K562 (cell line): ENCODE results near the gene KCTD6. TPM values are rescaled to one million over a fixed set of nuclear protein-coding genes. Genes with fewer than 3 reads are reported as not detected.

Experiments
- BCL6 ChIP-seq: fragments of 250-450 bp; sonication (Bioruptor Pico); IDR thresholded peaks from 2 replicates; pipeline ENCODE4 v1.4.0; 2020
- ELF1 ChIP-seq: fragments of 200-800 bp; sonication (Bioruptor generic); IDR thresholded peaks from 2 replicates; pipeline ENCODE4 v1.6.1; 2016; ENCODE audit warnings: missing genetic modification characterization, missing compliant biosample characterization
- EP300 ChIP-seq: IDR thresholded peaks from 2 replicates; pipeline ENCODE4 v1.6.1; 2012; ENCODE audit warnings: low read length, improper control_type of control experiment
- FOXA3 ChIP-seq, 2 experiments: fragments of 450-650 bp in 1 of 2; sonication (generic) in 1 of 2; formaldehyde crosslinking; IDR thresholded peaks in 1 of 2; conservative IDR thresholded peaks in 1 of 2; 2 replicates each; pipeline versions ENCODE4 v1.4.0 to v1.8.0; 2020 to 2022; ENCODE audit warnings: mild to moderate bottlenecking in 2 of 2, missing genetic modification reagents in 1 of 2
- FOXP1 ChIP-seq: sonication (generic); formaldehyde crosslinking; IDR thresholded peaks from 2 replicates; pipeline ENCODE4 v1.8.0; 2022; ENCODE audit warnings: mild to moderate bottlenecking, missing genetic modification reagents
- GATAD2A ChIP-seq: fragments of 450-650 bp; IDR thresholded peaks from 2 replicates; pipeline ENCODE4 v1.6.1; 2017
- GATAD2B ChIP-seq: fragments of 450-650 bp; IDR thresholded peaks from 2 replicates; pipeline ENCODE4 v1.6.1; 2017; ENCODE audit warnings: mild to moderate bottlenecking, borderline replicate concordance
- HDAC8 ChIP-seq: fragments of 450-650 bp; IDR thresholded peaks from 2 replicates; pipeline ENCODE4 v1.6.1; 2016; ENCODE audit warnings: mild to moderate bottlenecking, missing genetic modification characterization, moderate library complexity, missing compliant biosample characterization
- HEY1 ChIP-seq: fragments of 250-450 bp; sonication (Bioruptor Pico); IDR thresholded peaks from 2 replicates; pipeline ENCODE4 v1.5.0; 2020; ENCODE audit warnings: mild to moderate bottlenecking, moderate library complexity, borderline replicate concordance
- ILK ChIP-seq: fragments of 450-650 bp; IDR thresholded peaks from 2 replicates; pipeline ENCODE4 v1.6.1; 2016; ENCODE audit warnings: missing genetic modification characterization, low read depth, mild to moderate bottlenecking, missing compliant biosample characterization, moderate library complexity, borderline replicate concordance
- KAT2B ChIP-seq: IDR thresholded peaks from one replicate; pipeline ENCODE4 v1.6.1; 2012; ENCODE audit warnings: low read depth, mild to moderate bottlenecking, control low read depth, inconsistent platforms, low read length, moderate library complexity
- MCM2 ChIP-seq: fragments of 450-650 bp; IDR thresholded peaks from 2 replicates; pipeline ENCODE4 v1.6.1; 2017; ENCODE audit warnings: low read depth, mild to moderate bottlenecking
- MYNN ChIP-seq, 2 experiments: sonication (generic); formaldehyde crosslinking in 1 of 2; IDR thresholded peaks; 2 replicates each; pipeline versions ENCODE4 v1.5.0 to v1.6.1; 2016 to 2020; ENCODE audit warnings: antibody characterized with exemption in 1 of 2, missing genetic modification reagents in 1 of 2
- PRMT5 ChIP-seq: sonication (generic); formaldehyde crosslinking; IDR thresholded peaks from 2 replicates; pipeline ENCODE4 v1.5.0; 2020; ENCODE audit warnings: missing genetic modification reagents
- SMC3 ChIP-seq: conservative IDR thresholded peaks from 2 replicates; pipeline ENCODE4 v1.6.1; 2011; ENCODE audit warnings: low read depth, low read length, improper control_type of control experiment; ENCODE audit not compliant: insufficient read depth
- SRSF9 ChIP-seq: fragments of 200-400 bp; formaldehyde crosslinking; IDR thresholded peaks from 2 replicates; pipeline ENCODE4 v1.6.1; 2017; ENCODE audit warnings: low read depth, low read length, borderline replicate concordance
- TAF9B ChIP-seq: fragments of 450-650 bp; IDR thresholded peaks from 2 replicates; pipeline ENCODE4 v1.6.1; 2018; ENCODE audit warnings: mild to moderate bottlenecking; ENCODE audit not compliant: partially characterized antibody
- USF2 ChIP-seq: sonication (generic); formaldehyde crosslinking; IDR thresholded peaks from 2 replicates; pipeline ENCODE4 v1.5.0; 2020; ENCODE audit warnings: missing genetic modification reagents
- ZFPM2 ChIP-seq: fragments of 250-450 bp; sonication (Bioruptor Pico); IDR thresholded peaks from 2 replicates; pipeline ENCODE4 v1.5.1; 2022; ENCODE audit warnings: mild to moderate bottlenecking
- ZFX ChIP-seq: sonication (generic); formaldehyde crosslinking; IDR thresholded peaks from 2 replicates; pipeline ENCODE4 v1.8.0; 2022; ENCODE audit warnings: mild to moderate bottlenecking, missing genetic modification reagents, moderate library complexity
- ZKSCAN8 ChIP-seq: fragments of 200-800 bp; sonication (Bioruptor generic); IDR thresholded peaks from 2 replicates; pipeline ENCODE4 v1.6.1; 2016; ENCODE audit warnings: missing genetic modification characterization, missing compliant biosample characterization
- ZNF146 ChIP-seq: IDR thresholded peaks from one replicate; pipeline ENCODE4 v1.6.1; 2018; ENCODE audit warnings: missing compliant biosample characterization; ENCODE audit not compliant: unreplicated experiment
- ZNF174 ChIP-seq: fragments of 250-450 bp; sonication (Bioruptor Pico); IDR thresholded peaks from 2 replicates; pipeline ENCODE4 v1.4.0; 2020; ENCODE audit warnings: mild to moderate bottlenecking
- ZNF175 ChIP-seq: fragments of 200-800 bp; sonication (Bioruptor generic); IDR thresholded peaks from 2 replicates; pipeline ENCODE4 v1.6.1; 2016; ENCODE audit warnings: low read depth, mild to moderate bottlenecking, missing genetic modification characterization, missing compliant biosample characterization
- ZNF23 ChIP-seq: fragments of 250-450 bp; sonication (Bioruptor Pico); IDR thresholded peaks from 2 replicates; pipeline ENCODE4 v1.4.0; 2020; ENCODE audit warnings: mild to moderate bottlenecking
- ZNF263 ChIP-seq: sonication (generic); formaldehyde crosslinking; IDR thresholded peaks from 2 replicates; pipeline ENCODE4 v1.8.0; 2022; ENCODE audit warnings: mild to moderate bottlenecking, missing genetic modification reagents, borderline replicate concordance
- ZNF507 ChIP-seq: conservative IDR thresholded peaks from 2 replicates; pipeline ENCODE4 v1.6.1; 2017; ENCODE audit warnings: missing genetic modification characterization, missing compliant biosample characterization
- ZNF512 ChIP-seq: IDR thresholded peaks from 2 replicates; pipeline ENCODE4 v1.6.1; 2016; ENCODE audit warnings: missing genetic modification characterization, missing compliant biosample characterization
- ZNF764 ChIP-seq: fragments of 250-450 bp; sonication (Bioruptor Pico); IDR thresholded peaks from 2 replicates; pipeline ENCODE4 v1.4.0; 2020; ENCODE audit warnings: low read depth, mild to moderate bottlenecking, moderate library complexity
- polyA plus RNA-seq, 8 experiments: library from polyadenylated mRNA; depleted of rRNA in 4 of 8; stranded (reverse) in 5 of 8; unstranded in 3 of 8; fragments of >200 nt; fragmentation: Nextera tagmentation in 2 of 8; fragmentation: Illumina TruSeq in 1 of 8; extraction: Ambion mirVana in 2 of 8; extraction: Trizol in 1 of 8; gene quantifications; 2 replicates each; pipeline versions ENCODE4 v1.2.1 to v1.2.3, GENCODE V29; 2011 to 2014; ENCODE audit warnings: inconsistent platforms in 1 of 8, missing spikeins in 1 of 8
- total RNA-seq, 7 experiments: library from RNA; depleted of rRNA in 6 of 7; stranded (reverse); fragments of >200 nt in 6 of 7; fragmentation: Illumina TruSeq in 2 of 7; extraction: Trizol in 2 of 7; gene quantifications; 2 replicates each; pipeline versions ENCODE4 v1.2.1 to v1.2.3, GENCODE V29; 2011 to 2021; ENCODE audit warnings: low replicate concordance in 1 of 7

The KCTD6 gene
- total and polyA plus RNA-seq, 9 of the 15 experiments (the other 6 are each of a cell fraction or from before 2014, with no cell fraction given): 2.1 to 5.9 (median 4.5) TPM

GRCh38 chr3:58491506-58492402 is at the start of gene KCTD6 (continued):
- no peak for TF ChIP-seq FOXP1
- no peak for TF ChIP-seq ZNF175 (CRISPR knock-in tag)
- TF ChIP-seq ZFX (CRISPR knock-in tag): 0 out of 2 replicates have a peak, but pooled peaks have one; percentile 21
- peak; percentile 39; the same call in 1 of the 2 replicates for TF ChIP-seq GATAD2B
- TF ChIP-seq ZNF263: no peak
- TF ChIP-seq ZNF507: no peak
- no peak for TF ChIP-seq MCM2
- no peak for TF ChIP-seq ILK (tag)
- no peak for TF ChIP-seq ZNF512 (tag)
- TF ChIP-seq GATAD2A: no peak
- no peak for TF ChIP-seq HEY1 (CRISPR knock-in tag)
- TF ChIP-seq HDAC8: no peak
- TF ChIP-seq USF2: no peak
- no peak for TF ChIP-seq SRSF9
- no peak for TF ChIP-seq ZNF23 (CRISPR knock-in tag)
- no peak for TF ChIP-seq FOXA3 (CRISPR knock-in tag; conservative IDR thresholded peaks at IDR 0.05 in 1 of 2, IDR thresholded peaks at IDR 0.05 in 1 of 2)
- no peak for TF ChIP-seq KAT2B
- TF ChIP-seq TAF9B: no peak
- no peak for TF ChIP-seq ZKSCAN8 (CRISPR knock-in tag)
- TF ChIP-seq SMC3: 0 out of 2 replicates have a peak, but pooled peaks have one; percentile 23
- no peak for TF ChIP-seq ZNF764 (CRISPR knock-in tag)
- TF ChIP-seq ELF1 (tag): no peak
- no peak for TF ChIP-seq MYNN (IDR thresholded peaks at IDR 0.05)
- TF ChIP-seq MYNN (CRISPR knock-in tag; IDR thresholded peaks at IDR 0.05): no peak
- no peak for TF ChIP-seq BCL6 (CRISPR knock-in tag)
- no peak for TF ChIP-seq EP300
- no peak for TF ChIP-seq PRMT5
- TF ChIP-seq ZNF174 (CRISPR knock-in tag): no peak
- no peak for TF ChIP-seq ZFPM2 (CRISPR knock-in tag)
- no peak for TF ChIP-seq ZNF146 (CRISPR knock-in tag)
